HepG2 (cell line): Measurements from ENCODE around the gene ANKRD11. TPM values are rescaled to one million over a fixed set of nuclear protein-coding genes. Genes with fewer than 3 reads are reported as not detected.

Experiments used
- CREM ChIP-seq, 2 experiments: sonication (generic) in 1 of 2; formaldehyde crosslinking in 1 of 2; IDR thresholded peaks; 2 replicates each; pipeline versions ENCODE4 v1.4.0 to v1.6.1; 2016 to 2020; ENCODE audit warnings: antibody characterized with exemption in 1 of 2, mild to moderate bottlenecking in 1 of 2, missing genetic modification reagents in 1 of 2
- DR1 ChIP-seq: sonication (generic); formaldehyde crosslinking; IDR thresholded peaks from 2 replicates; pipeline ENCODE4 v1.8.0; 2021; ENCODE audit warnings: mild to moderate bottlenecking, missing genetic modification reagents, inconsistent platforms
- KDM4B ChIP-seq: sonication (generic); formaldehyde crosslinking; IDR thresholded peaks from 2 replicates; pipeline ENCODE4 v1.4.0; 2020; ENCODE audit warnings: missing genetic modification reagents
- NR2F6 ChIP-seq, 2 experiments: IDR thresholded peaks; 2 replicates each; pipeline ENCODE4 v1.6.1; 2016; ENCODE audit warnings: antibody characterized with exemption in 1 of 2, mild to moderate bottlenecking in 1 of 2
- NR3C1 ChIP-seq: sonication (generic); formaldehyde crosslinking; IDR thresholded peaks from 2 replicates; pipeline ENCODE4 v1.4.0; 2020; ENCODE audit warnings: missing genetic modification reagents
- RBM22 ChIP-seq: fragments of 200-400 bp; formaldehyde crosslinking; optimal IDR thresholded peaks from 2 replicates; pipeline ENCODE3; 2017; ENCODE audit warnings: mild to moderate bottlenecking, low read length, moderate library complexity
- SMAD9 ChIP-seq: sonication (generic); formaldehyde crosslinking; IDR thresholded peaks from 2 replicates; pipeline ENCODE4 v1.5.1; 2020; ENCODE audit warnings: mild to moderate bottlenecking, missing genetic modification reagents
- SSRP1 ChIP-seq: IDR thresholded peaks from 2 replicates; pipeline ENCODE4 v1.6.1; 2016; ENCODE audit warnings: control low read depth
- THAP11 ChIP-seq: IDR thresholded peaks from 2 replicates; pipeline ENCODE4 v1.6.1; 2016; ENCODE audit warnings: missing biosample characterization, missing genetic modification reagents
- ZNF260 ChIP-seq: sonication (generic); formaldehyde crosslinking; IDR thresholded peaks from 2 replicates; pipeline ENCODE4 v1.4.0; 2020; ENCODE audit warnings: missing genetic modification reagents, low read depth, mild to moderate bottlenecking, borderline replicate concordance
- ZNF546 ChIP-seq: sonication (generic); formaldehyde crosslinking; conservative IDR thresholded peaks from 2 replicates; pipeline ENCODE4 v1.8.1; 2023; ENCODE audit warnings: mild to moderate bottlenecking, missing genetic modification reagents
- ZNF766 ChIP-seq: sonication (generic); formaldehyde crosslinking; IDR thresholded peaks from 2 replicates; pipeline ENCODE4 v1.5.0; 2020; ENCODE audit warnings: missing genetic modification reagents, borderline replicate concordance
- ZSCAN29 ChIP-seq: sonication (generic); formaldehyde crosslinking; conservative IDR thresholded peaks from 2 replicates; pipeline ENCODE4 v1.4.0; 2020; ENCODE audit warnings: mild to moderate bottlenecking, missing genetic modification reagents
- polyA plus RNA-seq, 8 experiments: library from polyadenylated mRNA; depleted of rRNA in 3 of 8; stranded (reverse) in 7 of 8; unstranded in 1 of 8; fragments of >200 nt; fragmentation: Illumina TruSeq in 4 of 8; extraction: Trizol in 4 of 8; gene quantifications; 2 replicates each; pipeline versions ENCODE4 v1.2.1 to v1.2.3, GENCODE V29; 2011 to 2016; ENCODE audit warnings: low read depth in 4 of 8, missing spikeins in 1 of 8, mixed read lengths in 1 of 8; ENCODE audit not compliant: insufficient read depth in 1 of 8
- total RNA-seq, 5 experiments: library from RNA; depleted of rRNA; stranded (reverse); fragments of >200 nt; fragmentation: Illumina TruSeq; extraction: Trizol; gene quantifications; 2 replicates each; pipeline ENCODE4 v1.2.3, GENCODE V29; 2016; ENCODE audit warnings: low read depth in 1 of 5
- TF ChIP-seq, protein P1 (sequence below): IDR thresholded peaks from 2 replicates; pipeline ENCODE4 v1.6.1; 2016; ENCODE audit warnings: low read depth, missing genetic modification reagents, missing compliant biosample characterization
- TF ChIP-seq, protein P2 (sequence below): sonication (generic); formaldehyde crosslinking; IDR thresholded peaks from 2 replicates; pipeline ENCODE4 v1.8.0; 2022; ENCODE audit warnings: mild to moderate bottlenecking, missing genetic modification reagents; ENCODE audit not compliant: insufficient replicate concordance
- TF ChIP-seq, protein P3 (sequence below): sonication (generic); formaldehyde crosslinking; IDR thresholded peaks from 2 replicates; pipeline ENCODE4 v1.4.0; 2020; ENCODE audit warnings: mild to moderate bottlenecking, missing genetic modification reagents
- TF ChIP-seq, protein P4 (sequence below): sonication (generic); formaldehyde crosslinking; IDR thresholded peaks from 2 replicates; pipeline ENCODE4 v1.5.1; 2020; ENCODE audit warnings: mild to moderate bottlenecking, missing genetic modification reagents, moderate library complexity

Gene ANKRD11
- total and polyA plus RNA-seq, 2 of the 13 experiments (the other 11 are each of a cell fraction or from before 2014, with no cell fraction given): 21.4 to 38.4 TPM

DNA sequence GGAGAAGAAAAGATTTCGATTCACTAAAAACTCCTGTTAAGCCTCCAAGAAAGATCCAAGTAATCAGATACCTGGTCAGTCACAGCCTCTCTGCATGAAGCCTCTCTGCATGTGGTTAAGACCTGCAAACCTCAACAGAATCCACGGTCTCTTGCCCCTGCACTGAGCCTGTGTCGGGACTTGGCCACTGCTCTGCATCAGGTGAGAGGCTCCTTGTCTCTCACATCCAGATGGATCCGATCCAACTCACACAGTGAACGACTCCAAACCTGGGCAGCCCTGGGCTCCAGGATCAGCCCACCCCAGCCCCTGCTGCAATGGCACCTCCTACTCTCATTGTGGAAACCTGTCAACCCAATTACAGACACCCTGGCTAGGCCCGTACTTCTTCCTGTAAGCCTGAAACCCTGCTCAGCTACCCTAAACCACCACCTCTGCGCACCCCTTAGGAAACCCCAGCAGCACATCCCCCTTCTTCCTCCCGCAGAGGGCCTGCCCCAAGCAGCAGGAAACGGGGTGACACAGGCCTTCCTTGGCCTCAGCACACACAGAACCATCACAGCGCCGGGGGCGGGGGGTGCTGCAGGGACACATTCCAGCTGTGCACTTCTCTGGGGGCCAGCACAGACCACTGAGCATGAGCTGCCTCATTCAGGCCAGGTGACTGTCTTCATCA lies 129.5 kb downstream of the ANKRD11 start (continued):
- TF ChIP-seq, protein P1, sequence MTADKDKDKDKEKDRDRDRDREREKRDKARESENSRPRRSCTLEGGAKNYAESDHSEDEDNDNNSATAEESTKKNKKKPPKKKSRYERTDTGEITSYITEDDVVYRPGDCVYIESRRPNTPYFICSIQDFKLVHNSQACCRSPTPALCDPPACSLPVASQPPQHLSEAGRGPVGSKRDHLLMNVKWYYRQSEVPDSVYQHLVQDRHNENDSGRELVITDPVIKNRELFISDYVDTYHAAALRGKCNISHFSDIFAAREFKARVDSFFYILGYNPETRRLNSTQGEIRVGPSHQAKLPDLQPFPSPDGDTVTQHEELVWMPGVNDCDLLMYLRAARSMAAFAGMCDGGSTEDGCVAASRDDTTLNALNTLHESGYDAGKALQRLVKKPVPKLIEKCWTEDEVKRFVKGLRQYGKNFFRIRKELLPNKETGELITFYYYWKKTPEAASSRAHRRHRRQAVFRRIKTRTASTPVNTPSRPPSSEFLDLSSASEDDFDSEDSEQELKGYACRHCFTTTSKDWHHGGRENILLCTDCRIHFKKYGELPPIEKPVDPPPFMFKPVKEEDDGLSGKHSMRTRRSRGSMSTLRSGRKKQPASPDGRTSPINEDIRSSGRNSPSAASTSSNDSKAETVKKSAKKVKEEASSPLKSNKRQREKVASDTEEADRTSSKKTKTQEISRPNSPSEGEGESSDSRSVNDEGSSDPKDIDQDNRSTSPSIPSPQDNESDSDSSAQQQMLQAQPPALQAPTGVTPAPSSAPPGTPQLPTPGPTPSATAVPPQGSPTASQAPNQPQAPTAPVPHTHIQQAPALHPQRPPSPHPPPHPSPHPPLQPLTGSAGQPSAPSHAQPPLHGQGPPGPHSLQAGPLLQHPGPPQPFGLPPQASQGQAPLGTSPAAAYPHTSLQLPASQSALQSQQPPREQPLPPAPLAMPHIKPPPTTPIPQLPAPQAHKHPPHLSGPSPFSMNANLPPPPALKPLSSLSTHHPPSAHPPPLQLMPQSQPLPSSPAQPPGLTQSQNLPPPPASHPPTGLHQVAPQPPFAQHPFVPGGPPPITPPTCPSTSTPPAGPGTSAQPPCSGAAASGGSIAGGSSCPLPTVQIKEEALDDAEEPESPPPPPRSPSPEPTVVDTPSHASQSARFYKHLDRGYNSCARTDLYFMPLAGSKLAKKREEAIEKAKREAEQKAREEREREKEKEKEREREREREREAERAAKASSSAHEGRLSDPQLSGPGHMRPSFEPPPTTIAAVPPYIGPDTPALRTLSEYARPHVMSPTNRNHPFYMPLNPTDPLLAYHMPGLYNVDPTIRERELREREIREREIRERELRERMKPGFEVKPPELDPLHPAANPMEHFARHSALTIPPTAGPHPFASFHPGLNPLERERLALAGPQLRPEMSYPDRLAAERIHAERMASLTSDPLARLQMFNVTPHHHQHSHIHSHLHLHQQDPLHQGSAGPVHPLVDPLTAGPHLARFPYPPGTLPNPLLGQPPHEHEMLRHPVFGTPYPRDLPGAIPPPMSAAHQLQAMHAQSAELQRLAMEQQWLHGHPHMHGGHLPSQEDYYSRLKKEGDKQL: no peak
- TF ChIP-seq ZNF546 (CRISPR knock-in tag): no peak
- no peak for TF ChIP-seq SMAD9
- peak; percentile 84 for TF ChIP-seq RBM22
- TF ChIP-seq THAP11 (CRISPR knock-in tag): no peak
- TF ChIP-seq ZNF766 (CRISPR knock-in tag): no peak
- TF ChIP-seq, protein P2, sequence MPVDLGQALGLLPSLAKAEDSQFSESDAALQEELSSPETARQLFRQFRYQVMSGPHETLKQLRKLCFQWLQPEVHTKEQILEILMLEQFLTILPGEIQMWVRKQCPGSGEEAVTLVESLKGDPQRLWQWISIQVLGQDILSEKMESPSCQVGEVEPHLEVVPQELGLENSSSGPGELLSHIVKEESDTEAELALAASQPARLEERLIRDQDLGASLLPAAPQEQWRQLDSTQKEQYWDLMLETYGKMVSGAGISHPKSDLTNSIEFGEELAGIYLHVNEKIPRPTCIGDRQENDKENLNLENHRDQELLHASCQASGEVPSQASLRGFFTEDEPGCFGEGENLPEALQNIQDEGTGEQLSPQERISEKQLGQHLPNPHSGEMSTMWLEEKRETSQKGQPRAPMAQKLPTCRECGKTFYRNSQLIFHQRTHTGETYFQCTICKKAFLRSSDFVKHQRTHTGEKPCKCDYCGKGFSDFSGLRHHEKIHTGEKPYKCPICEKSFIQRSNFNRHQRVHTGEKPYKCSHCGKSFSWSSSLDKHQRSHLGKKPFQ (CRISPR knock-in tag): no peak
- no peak for TF ChIP-seq NR2F6 (IDR thresholded peaks at IDR 0.05)
- no peak for TF ChIP-seq NR2F6 (CRISPR knock-in tag; IDR thresholded peaks at IDR 0.05)
- no peak for TF ChIP-seq ZSCAN29 (CRISPR knock-in tag)
- TF ChIP-seq KDM4B (CRISPR knock-in tag): no peak
- TF ChIP-seq SSRP1 (CRISPR knock-in tag): 0 out of 2 replicates have a peak, but pooled peaks have one; percentile 5
- TF ChIP-seq CREM (IDR thresholded peaks at IDR 0.05): no peak
- no peak for TF ChIP-seq CREM (CRISPR knock-in tag; IDR thresholded peaks at IDR 0.05)
- TF ChIP-seq, protein P3, sequence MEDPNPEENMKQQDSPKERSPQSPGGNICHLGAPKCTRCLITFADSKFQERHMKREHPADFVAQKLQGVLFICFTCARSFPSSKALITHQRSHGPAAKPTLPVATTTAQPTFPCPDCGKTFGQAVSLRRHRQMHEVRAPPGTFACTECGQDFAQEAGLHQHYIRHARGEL (CRISPR knock-in tag): no peak
- TF ChIP-seq, protein P4, sequence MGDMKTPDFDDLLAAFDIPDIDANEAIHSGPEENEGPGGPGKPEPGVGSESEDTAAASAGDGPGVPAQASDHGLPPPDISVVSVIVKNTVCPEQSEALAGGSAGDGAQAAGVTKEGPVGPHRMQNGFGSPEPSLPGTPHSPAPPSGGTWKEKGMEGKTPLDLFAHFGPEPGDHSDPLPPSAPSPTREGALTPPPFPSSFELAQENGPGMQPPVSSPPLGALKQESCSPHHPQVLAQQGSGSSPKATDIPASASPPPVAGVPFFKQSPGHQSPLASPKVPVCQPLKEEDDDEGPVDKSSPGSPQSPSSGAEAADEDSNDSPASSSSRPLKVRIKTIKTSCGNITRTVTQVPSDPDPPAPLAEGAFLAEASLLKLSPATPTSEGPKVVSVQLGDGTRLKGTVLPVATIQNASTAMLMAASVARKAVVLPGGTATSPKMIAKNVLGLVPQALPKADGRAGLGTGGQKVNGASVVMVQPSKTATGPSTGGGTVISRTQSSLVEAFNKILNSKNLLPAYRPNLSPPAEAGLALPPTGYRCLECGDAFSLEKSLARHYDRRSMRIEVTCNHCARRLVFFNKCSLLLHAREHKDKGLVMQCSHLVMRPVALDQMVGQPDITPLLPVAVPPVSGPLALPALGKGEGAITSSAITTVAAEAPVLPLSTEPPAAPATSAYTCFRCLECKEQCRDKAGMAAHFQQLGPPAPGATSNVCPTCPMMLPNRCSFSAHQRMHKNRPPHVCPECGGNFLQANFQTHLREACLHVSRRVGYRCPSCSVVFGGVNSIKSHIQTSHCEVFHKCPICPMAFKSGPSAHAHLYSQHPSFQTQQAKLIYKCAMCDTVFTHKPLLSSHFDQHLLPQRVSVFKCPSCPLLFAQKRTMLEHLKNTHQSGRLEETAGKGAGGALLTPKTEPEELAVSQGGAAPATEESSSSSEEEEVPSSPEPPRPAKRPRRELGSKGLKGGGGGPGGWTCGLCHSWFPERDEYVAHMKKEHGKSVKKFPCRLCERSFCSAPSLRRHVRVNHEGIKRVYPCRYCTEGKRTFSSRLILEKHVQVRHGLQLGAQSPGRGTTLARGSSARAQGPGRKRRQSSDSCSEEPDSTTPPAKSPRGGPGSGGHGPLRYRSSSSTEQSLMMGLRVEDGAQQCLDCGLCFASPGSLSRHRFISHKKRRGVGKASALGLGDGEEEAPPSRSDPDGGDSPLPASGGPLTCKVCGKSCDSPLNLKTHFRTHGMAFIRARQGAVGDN (CRISPR knock-in tag): peak; percentile 18; the same call in 1 of the 2 replicates
- no peak for TF ChIP-seq DR1 (CRISPR knock-in tag)
- no peak for TF ChIP-seq ZNF260 (CRISPR knock-in tag)
- TF ChIP-seq NR3C1 (CRISPR knock-in tag): no peak
